Kidney epithelial cell (primary cell): ENCODE results near the gene PRR11. TPM values are rescaled to one million over a fixed set of nuclear protein-coding genes. Genes with fewer than 3 reads are reported as not detected.
A peak's percentile ranks its signal among the peaks of the same experiment; 100 is the strongest.

Source experiments
- DNase-seq: peaks from one replicate; pipeline ENCODE4 v3.0.0-alpha.2; 2010; ENCODE audit warnings: low read depth
- H3K27me3 ChIP-seq: 2 replicates; pipeline ENCODE4 v1.6.0; 2011; ENCODE audit warnings: low read length; ENCODE audit not compliant: control insufficient read depth, insufficient read depth
- H3K36me3 ChIP-seq: 2 replicates; pipeline ENCODE4 v1.5.1; 2011; ENCODE audit warnings: low read length; ENCODE audit not compliant: control insufficient read depth, insufficient read depth
- H3K4me3 ChIP-seq: 2 replicates; pipeline ENCODE4 v1.5.1; 2011; ENCODE audit warnings: low read depth, mild to moderate bottlenecking, control low read depth, low read length
- total RNA-seq: library from RNA; depleted of rRNA; stranded (reverse); fragments of >200 nt; gene quantifications from 2 replicates; pipeline ENCODE4 v1.2.3, GENCODE V29; 2015
- TF ChIP-seq, protein P1 (sequence below): IDR thresholded peaks from 2 replicates; pipeline ENCODE4 v1.5.1; 2011; ENCODE audit warnings: mild to moderate bottlenecking, moderate library complexity, low read length, control low read depth, inconsistent platforms; ENCODE audit not compliant: insufficient read depth, poor library complexity, severe bottlenecking

PRR11 gene
- total RNA-seq, 1 donor from 2014 or later: 7.4 TPM

- TF ChIP-seq, protein P1, sequence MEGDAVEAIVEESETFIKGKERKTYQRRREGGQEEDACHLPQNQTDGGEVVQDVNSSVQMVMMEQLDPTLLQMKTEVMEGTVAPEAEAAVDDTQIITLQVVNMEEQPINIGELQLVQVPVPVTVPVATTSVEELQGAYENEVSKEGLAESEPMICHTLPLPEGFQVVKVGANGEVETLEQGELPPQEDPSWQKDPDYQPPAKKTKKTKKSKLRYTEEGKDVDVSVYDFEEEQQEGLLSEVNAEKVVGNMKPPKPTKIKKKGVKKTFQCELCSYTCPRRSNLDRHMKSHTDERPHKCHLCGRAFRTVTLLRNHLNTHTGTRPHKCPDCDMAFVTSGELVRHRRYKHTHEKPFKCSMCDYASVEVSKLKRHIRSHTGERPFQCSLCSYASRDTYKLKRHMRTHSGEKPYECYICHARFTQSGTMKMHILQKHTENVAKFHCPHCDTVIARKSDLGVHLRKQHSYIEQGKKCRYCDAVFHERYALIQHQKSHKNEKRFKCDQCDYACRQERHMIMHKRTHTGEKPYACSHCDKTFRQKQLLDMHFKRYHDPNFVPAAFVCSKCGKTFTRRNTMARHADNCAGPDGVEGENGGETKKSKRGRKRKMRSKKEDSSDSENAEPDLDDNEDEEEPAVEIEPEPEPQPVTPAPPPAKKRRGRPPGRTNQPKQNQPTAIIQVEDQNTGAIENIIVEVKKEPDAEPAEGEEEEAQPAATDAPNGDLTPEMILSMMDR: no peak
- Histone ChIP-seq H3K4me3 (peak within 1 kb of the TSS; percentile 64), H3K36me3 (no peaks in the 10 kb centered on the region)
These were observed 666 bp upstream of the PRR11 start, which contains the start of gene SKA2 for GRCh38 chr17:59154721-59155438. SKA2 (minus strand) TSS chr17:59155186; CDS start chr17:59155163, 23 bp downstream.

GRCh38 chr17:59160157-59161025, 4.8 kb downstream of the PRR11 start:
- TF ChIP-seq, protein P1: no peak

More at GRCh38 chr17:59154721-59155438, 666 bp upstream of the PRR11 start, which contains the start of gene SKA2:
- H3K27me3 ChIP-seq: no peaks in the 10 kb centered on the region
- no peak for DNase-seq

GRCh38 chr17:59161477-59161876, 5.9 kb downstream of the PRR11 start:
- no peak overlapping the region for H3K4me3 ChIP-seq
- no peaks in the 10 kb centered on the region for H3K27me3 ChIP-seq
- DNase-seq: no peak
- H3K36me3 ChIP-seq: no peaks in the 10 kb centered on the region
- TF ChIP-seq, protein P1: no peak

More at GRCh38 chr17:59160157-59161025, 4.8 kb downstream of the PRR11 start:
- no peaks in the 10 kb centered on the region for H3K27me3 ChIP-seq
- H3K4me3 ChIP-seq: no peak overlapping the region
- DNase-seq: no peak
- H3K36me3 ChIP-seq: no peaks in the 10 kb centered on the region

GRCh38 chr17:59165933-59166342, 10.4 kb downstream of the PRR11 start:
- no peaks in the 10 kb centered on the region for H3K27me3 ChIP-seq
- TF ChIP-seq, protein P1: peak; percentile 77
- no peak for DNase-seq
- H3K36me3 ChIP-seq: no peaks in the 10 kb centered on the region
- no peak overlapping the region for H3K4me3 ChIP-seq

- no peaks in the 10 kb centered on the region for H3K36me3 ChIP-seq
- DNase-seq: no peak
- no peak overlapping the region for H3K4me3 ChIP-seq
- TF ChIP-seq, protein P1: no peak
- no peaks in the 10 kb centered on the region for H3K27me3 ChIP-seq
These were observed 12.0 kb downstream of the PRR11 start for GRCh38 chr17:59167571-59168001.
